ENCODE data around the gene TNNI3. TPM values are rescaled to one million over a fixed set of nuclear protein-coding genes. Genes with fewer than 3 reads are reported as not detected.
A peak's percentile ranks its signal among the peaks of the same experiment; 100 is the strongest.

The TNNI3 gene
- total and polyA plus RNA-seq, 2 experiments from 2014 or later, result 64.5 to 85.5 TPM

DNA sequence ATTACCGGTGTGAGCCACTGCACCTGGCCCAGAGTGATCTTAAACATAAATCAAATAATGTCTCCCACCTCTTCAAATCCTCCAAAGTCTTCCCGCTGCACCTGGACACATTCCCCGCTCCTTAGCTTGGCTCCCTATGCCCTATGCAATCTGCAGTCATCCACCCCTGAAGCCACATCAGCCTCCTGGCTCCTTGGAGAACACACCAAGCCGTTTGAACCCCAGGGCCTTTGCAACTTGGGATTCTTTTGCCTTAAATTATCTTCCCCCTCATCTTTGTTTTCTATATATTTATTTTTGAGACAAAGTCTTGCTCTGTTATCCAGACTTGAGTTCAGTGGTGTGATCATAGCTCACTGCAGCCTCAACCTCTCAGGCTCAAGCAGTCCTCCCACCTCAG lies 11.6 kb upstream of the TNNI3 start:
- DNase-seq (ENCODE audit: low read depth in 1 of 2, low spot score in 1 of 2), result no peak
- Histone ChIP-seq H3K4me3 (no peak overlapping the region), H3K27ac (no peak overlapping the region), H3K9me3 (ENCODE audit: low read depth) (no peaks in the 10 kb centered on the region), H3K27me3 (peaks cover 58% of the 10 kb centered on the region), H3K36me3 (no peaks in the 10 kb centered on the region), H3K4me1 (ENCODE audit: low read depth) (no peaks in the 10 kb centered on the region)
- TF ChIP-seq, protein P1, sequence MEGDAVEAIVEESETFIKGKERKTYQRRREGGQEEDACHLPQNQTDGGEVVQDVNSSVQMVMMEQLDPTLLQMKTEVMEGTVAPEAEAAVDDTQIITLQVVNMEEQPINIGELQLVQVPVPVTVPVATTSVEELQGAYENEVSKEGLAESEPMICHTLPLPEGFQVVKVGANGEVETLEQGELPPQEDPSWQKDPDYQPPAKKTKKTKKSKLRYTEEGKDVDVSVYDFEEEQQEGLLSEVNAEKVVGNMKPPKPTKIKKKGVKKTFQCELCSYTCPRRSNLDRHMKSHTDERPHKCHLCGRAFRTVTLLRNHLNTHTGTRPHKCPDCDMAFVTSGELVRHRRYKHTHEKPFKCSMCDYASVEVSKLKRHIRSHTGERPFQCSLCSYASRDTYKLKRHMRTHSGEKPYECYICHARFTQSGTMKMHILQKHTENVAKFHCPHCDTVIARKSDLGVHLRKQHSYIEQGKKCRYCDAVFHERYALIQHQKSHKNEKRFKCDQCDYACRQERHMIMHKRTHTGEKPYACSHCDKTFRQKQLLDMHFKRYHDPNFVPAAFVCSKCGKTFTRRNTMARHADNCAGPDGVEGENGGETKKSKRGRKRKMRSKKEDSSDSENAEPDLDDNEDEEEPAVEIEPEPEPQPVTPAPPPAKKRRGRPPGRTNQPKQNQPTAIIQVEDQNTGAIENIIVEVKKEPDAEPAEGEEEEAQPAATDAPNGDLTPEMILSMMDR (IDR thresholded peaks at IDR 0.05; ENCODE audit: low read depth, low read length), result no peak

DNA sequence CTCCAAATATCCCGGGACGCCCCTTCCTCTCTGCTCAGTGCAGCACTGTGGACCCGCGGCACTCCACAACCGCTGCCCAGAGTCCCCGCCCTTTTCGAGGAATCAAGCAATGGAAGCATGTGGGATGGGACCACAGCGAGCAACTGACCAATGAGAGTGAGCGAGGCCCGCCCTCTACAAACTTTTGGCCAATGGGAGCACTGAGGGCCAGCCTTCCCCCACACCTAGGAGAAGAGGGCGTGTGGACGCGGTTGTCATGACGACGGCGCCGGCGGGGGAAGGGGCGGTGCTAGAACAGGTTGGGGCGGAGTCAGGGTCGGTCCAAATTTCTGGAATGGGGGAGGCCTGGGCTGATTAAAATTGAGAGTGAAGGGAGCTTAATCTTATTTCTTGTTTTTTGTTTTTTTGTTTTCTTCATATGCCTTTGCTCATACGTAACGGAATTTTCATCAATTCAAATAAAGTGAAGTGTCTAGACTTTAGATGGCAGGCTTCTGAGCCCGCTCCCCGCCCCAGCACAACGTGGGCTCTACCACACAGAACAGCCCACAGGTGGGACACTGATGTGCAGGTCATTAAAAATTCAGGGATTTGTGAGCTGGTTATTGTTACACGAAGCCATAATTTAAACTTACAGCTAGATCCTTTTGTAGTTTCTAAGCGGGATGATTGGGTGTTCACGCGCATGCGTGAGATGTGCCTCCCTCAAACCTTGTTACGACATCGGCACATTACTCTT lies 9.2 kb upstream of the TNNI3 start, which contains the start of gene DNAAF3:
TSS of gene DNAAF3 (minus strand) at position 84 of the 739 bp plus-strand sequence. CDS start 200 bp downstream, outside the sequence.
- Histone ChIP-seq H3K4me1 (ENCODE audit: low read depth) (no peaks in the 10 kb centered on the region), H3K27me3 (peaks cover 45% of the 10 kb centered on the region), H3K27ac (peak within 1 kb of the TSS; percentile 17), H3K9me3 (ENCODE audit: low read depth) (no peaks in the 10 kb centered on the region), H3K36me3 (no peaks in the 10 kb centered on the region), H3K4me3 (peak within 1 kb of the TSS; percentile 41)
- TF ChIP-seq, protein P1 (IDR thresholded peaks at IDR 0.05; ENCODE audit: low read depth, low read length), result no peak
- DNase-seq (ENCODE audit: low read depth in 1 of 2, low spot score in 1 of 2), result peak; percentile 98

DNA sequence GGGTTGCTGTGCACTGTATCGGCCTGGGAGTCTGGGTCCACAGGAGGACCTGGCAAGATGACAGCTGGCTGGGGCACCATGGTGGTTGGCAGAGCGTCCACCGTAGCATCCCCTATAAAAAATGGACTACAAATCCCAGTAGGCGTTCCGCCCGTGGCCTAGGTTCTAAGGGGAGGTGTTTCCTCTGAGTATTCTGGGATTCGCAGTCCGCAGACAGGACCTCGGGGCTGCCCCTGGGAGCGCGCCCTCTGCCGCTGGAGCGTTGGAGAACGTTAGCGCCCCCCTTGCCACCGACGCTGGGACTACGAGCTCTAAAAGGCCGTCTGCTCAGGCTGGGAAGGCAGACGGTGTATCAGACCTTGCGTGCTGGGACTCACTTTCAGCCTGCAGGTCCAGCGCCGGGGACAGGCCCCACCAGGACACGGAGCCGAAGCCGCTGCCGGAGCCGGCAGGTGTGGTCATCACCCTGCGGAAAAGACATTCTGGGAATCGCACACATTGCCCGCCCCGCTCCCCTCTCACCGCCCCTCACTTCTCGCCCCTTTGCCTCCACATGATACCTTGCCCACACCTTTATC lies 8.5 kb upstream of the TNNI3 start:
- H3K9me3 ChIP-seq (ENCODE audit: low read depth), result no peaks in the 10 kb centered on the region
- peak; percentile 83 to 91 for DNase-seq (ENCODE audit: low read depth in 1 of 2, low spot score in 1 of 2)
- TF ChIP-seq, protein P1 (IDR thresholded peaks at IDR 0.05; ENCODE audit: low read depth, low read length), result peak; percentile 70
- no peaks in the 10 kb centered on the region for H3K36me3 ChIP-seq
- H3K27ac ChIP-seq, result no peak overlapping the region
- H3K4me3 ChIP-seq, result peak overlapping the region; percentile 41
- peaks cover 45% of the 10 kb centered on the region for H3K27me3 ChIP-seq
- H3K4me1 ChIP-seq (ENCODE audit: low read depth), result no peaks in the 10 kb centered on the region

DNA sequence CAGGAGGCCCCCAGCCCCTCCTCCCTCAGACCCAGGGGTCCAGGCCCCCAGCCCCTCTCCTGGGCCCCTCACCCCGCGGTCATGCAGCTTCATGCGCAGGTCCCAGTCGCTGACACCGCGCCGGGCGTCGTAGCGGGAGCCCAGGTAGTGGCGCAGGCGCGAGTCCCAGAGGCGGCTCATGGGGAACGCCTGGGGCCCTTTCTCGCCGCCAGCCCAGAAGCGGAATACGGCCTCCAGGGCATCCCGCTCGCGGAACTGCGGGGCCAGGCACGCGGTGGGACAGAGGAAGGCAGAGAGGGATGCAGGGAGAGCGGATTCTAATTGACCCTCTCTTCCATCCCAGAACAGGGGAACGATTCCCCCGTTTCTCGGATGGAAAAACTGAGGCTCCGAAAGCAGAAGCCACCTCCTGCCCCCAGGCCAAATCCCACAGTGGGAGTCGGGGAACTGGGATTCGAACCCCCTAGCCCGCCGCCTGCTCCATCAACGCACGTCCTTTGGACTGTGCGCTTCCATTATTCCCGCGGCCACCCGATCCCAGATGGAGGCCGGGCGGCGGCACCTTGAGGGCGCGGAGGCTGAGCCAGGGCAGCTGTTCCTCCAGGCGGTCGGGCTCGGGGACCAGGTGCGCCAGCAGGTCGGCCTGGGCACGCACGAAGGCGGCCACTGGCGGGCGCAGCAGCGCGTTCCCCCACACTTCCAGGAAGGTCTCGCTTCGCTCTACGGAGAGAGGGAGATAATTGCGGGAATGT lies 4.2 kb upstream of the TNNI3 start:
- Histone ChIP-seq H3K9me3 (ENCODE audit: low read depth) (no peaks in the 10 kb centered on the region), H3K27me3 (peaks cover 22% of the 10 kb centered on the region), H3K4me1 (ENCODE audit: low read depth) (peaks cover 15% of the 10 kb centered on the region), H3K27ac (no peak overlapping the region), H3K36me3 (no peaks in the 10 kb centered on the region), H3K4me3 (no peak overlapping the region)
- TF ChIP-seq, protein P1 (IDR thresholded peaks at IDR 0.05; ENCODE audit: low read depth, low read length), result no peak
- DNase-seq (ENCODE audit: low read depth in 1 of 2, low spot score in 1 of 2), result no peak

DNA sequence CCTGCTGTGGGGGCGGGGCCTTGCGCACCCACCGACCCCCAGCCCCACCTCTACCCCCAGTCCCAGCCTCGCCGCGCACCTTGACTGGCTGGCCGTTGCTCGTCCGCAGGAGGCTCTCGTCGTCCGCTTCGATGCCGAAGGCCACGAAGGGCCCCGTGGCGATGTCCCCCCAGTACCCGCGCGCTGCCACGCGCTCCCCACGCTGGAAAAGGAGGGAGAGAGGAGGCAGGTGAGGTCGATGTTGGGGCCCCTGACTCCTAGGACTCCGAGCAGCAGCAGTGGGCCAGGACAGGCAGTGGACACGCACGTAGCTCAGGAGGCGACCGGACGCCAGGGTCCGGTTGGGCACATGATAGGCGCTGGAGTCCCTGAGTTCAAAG lies 3.4 kb upstream of the TNNI3 start:
- Histone ChIP-seq H3K27ac (no peak overlapping the region), H3K36me3 (no peaks in the 10 kb centered on the region), H3K4me3 (no peak overlapping the region), H3K27me3 (peaks cover 22% of the 10 kb centered on the region), H3K4me1 (ENCODE audit: low read depth) (peaks cover 15% of the 10 kb centered on the region), H3K9me3 (ENCODE audit: low read depth) (no peaks in the 10 kb centered on the region)
- no peak for DNase-seq (ENCODE audit: low read depth in 1 of 2, low spot score in 1 of 2)
- TF ChIP-seq, protein P1 (IDR thresholded peaks at IDR 0.05; ENCODE audit: low read depth, low read length), result no peak

All from cardiac muscle cell (in vitro differentiated cells and primary cell).